Stimulated activated CD4-positive, alpha-beta T cell treated with anti-CD3 and anti-CD28 coated beads, Interleukin-4, amount 100 ng/mL, for 1 hour (primary cell): ENCODE results near the gene FBN1.

Source experiments
- DNase-seq: peaks from one replicate; pipeline ENCODE4 v3.0.0-alpha.2; 2020

The FBN1 gene

GRCh38 chr15:48419896-48420295 is 225.6 kb downstream of the FBN1 start:
- no peak for DNase-seq

- no peak for DNase-seq
Observed at GRCh38 chr15:48418343-48418742, 227.2 kb downstream of the FBN1 start.

GRCh38 chr15:48416301-48416700 is 229.2 kb downstream of the FBN1 start:
- DNase-seq: no peak

GRCh38 chr15:48415036-48415886 is 230.2 kb downstream of the FBN1 start:
- DNase-seq: no peak

GRCh38 chr15:48414015-48414414 is 231.5 kb downstream of the FBN1 start:
- DNase-seq: no peak

GRCh38 chr15:48413304-48413703 is 232.2 kb downstream of the FBN1 start:
- no peak for DNase-seq

GRCh38 chr15:48411971-48412591 is 233.4 kb downstream of the FBN1 start:
- DNase-seq: no peak

GRCh38 chr15:48409623-48410022 is 235.9 kb downstream of the FBN1 start:
- DNase-seq: no peak

- DNase-seq: no peak
Observed at GRCh38 chr15:48408327-48408726, 237.2 kb downstream of the FBN1 start.

GRCh38 chr15:48407646-48408045 is 237.9 kb downstream of the FBN1 start:
- DNase-seq: no peak

GRCh38 chr15:48406911-48407310 is 238.6 kb downstream of the FBN1 start:
- DNase-seq: no peak

GRCh38 chr15:48406266-48406891 is 239.1 kb downstream of the FBN1 start:
- DNase-seq: no peak

GRCh38 chr15:48402427-48403177 is 242.9 kb downstream of the FBN1 start:
- DNase-seq: no peak

- DNase-seq: no peak
Observed at GRCh38 chr15:48400086-48400485, 245.4 kb downstream of the FBN1 start.

GRCh38 chr15:48397841-48398240 is 247.7 kb downstream of the FBN1 start:
- no peak for DNase-seq

- DNase-seq: no peak
Observed at GRCh38 chr15:48396020-48396419, 249.5 kb downstream of the FBN1 start.

- DNase-seq: no peak
Observed at GRCh38 chr15:48395521-48396011, 249.9 kb downstream of the FBN1 start.

- DNase-seq: no peak
Observed at GRCh38 chr15:48394970-48395369, 250.5 kb downstream of the FBN1 start.

GRCh38 chr15:48393645-48394506 is 251.6 kb downstream of the FBN1 start:
- DNase-seq: no peak

- no peak for DNase-seq
Observed at GRCh38 chr15:48392356-48392755, 253.2 kb downstream of the FBN1 start.

- no peak for DNase-seq
Observed at GRCh38 chr15:48391950-48392349, 253.6 kb downstream of the FBN1 start.

GRCh38 chr15:48389691-48390143 is 255.8 kb downstream of the FBN1 start:
- no peak for DNase-seq
